OCI-LY1 (cell line): ENCODE measurements around the gene CARS1.

Source experiments
- H2AFZ ChIP-seq: fragments of 200-600 bp; sonication (generic), shearing (Covaris generic); 2 replicates; pipeline ENCODE4 v1.6.0; 2014; ENCODE audit warnings: antibody characterized with exemption, mild to moderate bottlenecking, low read length
- H3F3A ChIP-seq: fragments of 200-600 bp; sonication (generic), shearing (Covaris generic); 2 replicates; pipeline ENCODE4 v1.6.0; 2014; ENCODE audit warnings: mild to moderate bottlenecking, antibody characterized with exemption, low read length, moderate library complexity; ENCODE audit not compliant: insufficient read depth
- H3K27ac ChIP-seq: fragments of 200-600 bp; sonication (generic); 2 replicates; pipeline ENCODE4 v1.5.1; 2014; ENCODE audit warnings: low read length, mixed run types, mild to moderate bottlenecking, low read depth; ENCODE audit not compliant: poor library complexity, severe bottlenecking
- H3K27me3 ChIP-seq: fragments of 200-600 bp; sonication (generic); 2 replicates; pipeline ENCODE4 v1.6.0; 2014; ENCODE audit warnings: antibody characterized with exemption, mild to moderate bottlenecking, low read length, moderate library complexity; ENCODE audit not compliant: insufficient read depth
- H3K36me3 ChIP-seq: fragments of 200-600 bp; sonication (generic); 2 replicates; pipeline ENCODE4 v1.6.1; 2014; ENCODE audit warnings: mild to moderate bottlenecking, antibody characterized with exemption, low read length, moderate library complexity, mixed read lengths; ENCODE audit not compliant: insufficient read depth
- H3K4me1 ChIP-seq: fragments of 200-600 bp; sonication (generic); 2 replicates; pipeline ENCODE4 v1.5.1; 2014; ENCODE audit warnings: mild to moderate bottlenecking, low read length, moderate library complexity; ENCODE audit not compliant: insufficient read depth, severe bottlenecking
- H3K4me2 ChIP-seq: fragments of 200-600 bp; sonication (generic), shearing (Covaris generic); 2 replicates; pipeline ENCODE4 v1.6.1; 2014; ENCODE audit warnings: low read length
- H3K4me3 ChIP-seq: fragments of 200-600 bp; sonication (generic); 2 replicates; pipeline ENCODE4 v1.5.1; 2014; ENCODE audit warnings: low read length, low read depth, mild to moderate bottlenecking, mixed read lengths; ENCODE audit not compliant: poor library complexity, severe bottlenecking
- H3K79me2 ChIP-seq: fragments of 200-600 bp; shearing (Covaris generic); 2 replicates; pipeline ENCODE4 v1.6.1; 2016; ENCODE audit warnings: mixed run types, low read length, mixed read lengths; ENCODE audit not compliant: insufficient read depth
- H3K9ac ChIP-seq: fragments of 200-600 bp; sonication (generic), shearing (Covaris generic); 2 replicates; pipeline ENCODE4 v1.6.1; 2014; ENCODE audit warnings: mild to moderate bottlenecking, low read length, mixed read lengths
- H3K9me2 ChIP-seq: fragments of 200-600 bp; sonication (generic), shearing (Covaris generic); 2 replicates; pipeline ENCODE4 v1.6.1; 2014; ENCODE audit warnings: low read depth, mild to moderate bottlenecking, low read length, mixed read lengths
- H3K9me3 ChIP-seq: fragments of 200-600 bp; shearing (Covaris generic); 2 replicates; pipeline ENCODE4 v1.6.1; 2014; ENCODE audit warnings: low read length, mixed read lengths
- H4K20me1 ChIP-seq: fragments of 200-600 bp; sonication (generic), shearing (Covaris generic); 2 replicates; pipeline ENCODE4 v1.6.0; 2016; ENCODE audit warnings: mild to moderate bottlenecking, low read length; ENCODE audit not compliant: insufficient read depth
- CTCF ChIP-seq: fragments of 200-600 bp; sonication (generic), shearing (Covaris generic); IDR thresholded peaks from 2 replicates; pipeline ENCODE4 v1.5.1; 2017; ENCODE audit warnings: mild to moderate bottlenecking, antibody characterized with exemption, low read length, moderate library complexity, mixed read lengths
- EZH2 ChIP-seq: fragments of 200-600 bp; sonication (generic), shearing (Covaris generic); IDR thresholded peaks from 2 replicates; pipeline ENCODE4 v1.8.0; 2017; ENCODE audit warnings: borderline replicate concordance, mixed run types, mild to moderate bottlenecking, antibody characterized with exemption, low read length, moderate library complexity, mixed read lengths

CARS1 gene

GRCh38 chr11:3086114-3086513 lies 28.9 kb upstream of the CARS1 start:
- TF ChIP-seq CTCF, result no peak
- no peak for TF ChIP-seq EZH2
- Histone ChIP-seq H3K4me3 (no peak overlapping the region), H3K27me3 (no peaks in the 10 kb centered on the region), H3K9me2 (no peaks in the 10 kb centered on the region), H3K79me2 (no peaks in the 10 kb centered on the region), H3K4me1 (no peaks in the 10 kb centered on the region), H3K9ac (no peak overlapping the region), H3F3A (no peaks in the 10 kb centered on the region), H2AFZ (no peak overlapping the region), H4K20me1 (no peaks in the 10 kb centered on the region), H3K27ac (no peak overlapping the region), H3K36me3 (no peaks in the 10 kb centered on the region), H3K4me2 (no peak overlapping the region), H3K9me3 (no peaks in the 10 kb centered on the region)

GRCh38 chr11:3085052-3085451 lies 27.8 kb upstream of the CARS1 start:
- H3K4me3 ChIP-seq, result no peak overlapping the region
- no peaks in the 10 kb centered on the region for H3K9me3 ChIP-seq
- H3K79me2 ChIP-seq, result no peaks in the 10 kb centered on the region
- H4K20me1 ChIP-seq, result no peaks in the 10 kb centered on the region
- no peak overlapping the region for H3K9ac ChIP-seq
- no peaks in the 10 kb centered on the region for H3K36me3 ChIP-seq
- H3F3A ChIP-seq, result no peaks in the 10 kb centered on the region
- no peaks in the 10 kb centered on the region for H3K4me1 ChIP-seq
- H2AFZ ChIP-seq, result no peak overlapping the region
- TF ChIP-seq CTCF, result no peak
- no peak for TF ChIP-seq EZH2
- H3K9me2 ChIP-seq, result no peaks in the 10 kb centered on the region
- H3K27me3 ChIP-seq, result no peaks in the 10 kb centered on the region
- H3K4me2 ChIP-seq, result no peak overlapping the region
- H3K27ac ChIP-seq, result no peak overlapping the region

GRCh38 chr11:3083321-3083720 lies 26.1 kb upstream of the CARS1 start:
- Histone ChIP-seq H2AFZ (no peak overlapping the region), H3K4me1 (no peaks in the 10 kb centered on the region), H3K27me3 (no peaks in the 10 kb centered on the region), H4K20me1 (no peaks in the 10 kb centered on the region), H3K36me3 (no peaks in the 10 kb centered on the region), H3K79me2 (no peaks in the 10 kb centered on the region), H3K9me3 (no peaks in the 10 kb centered on the region), H3K9ac (no peak overlapping the region), H3K4me2 (no peak overlapping the region), H3K4me3 (no peak overlapping the region), H3K9me2 (no peaks in the 10 kb centered on the region), H3K27ac (no peak overlapping the region), H3F3A (no peaks in the 10 kb centered on the region)
- TF ChIP-seq CTCF (no peak), EZH2 (no peak)
